Measurements from ENCODE around the gene CCT6B.
"Not testable (repeated sequence)": the region's sequence is repeated elsewhere in the genome, so short reads cannot be mapped to it uniquely, and the experiment has no call there.

The CCT6B gene

GRCh38 chr17:34979153-34979552, 17.9 kb upstream of the CCT6B start:
- Histone ChIP-seq H3K9ac (ENCODE audit: low read depth, low read length) (peak overlapping the region; percentile 93; the same call in 1 of the 2 replicates), H3K4me1 (ENCODE audit: insufficient read depth, low read length) (peaks cover 8% of the 10 kb centered on the region; the same call in 1 of the 2 replicates), H3K36me3 (ENCODE audit: insufficient read depth, low read depth, low read length) (peaks cover 14% of the 10 kb centered on the region), H3K27ac (ENCODE audit: low read length) (no peak overlapping the region), H3K27me3 (ENCODE audit: insufficient read depth, low read length) (no peaks in the 10 kb centered on the region), H3K9me3 (ENCODE audit: insufficient read depth, low read depth, low read length) (no peaks in the 10 kb centered on the region), H3K4me3 (ENCODE audit: low read length) (peak overlapping the region; percentile 82)

GRCh38 chr17:34974794-34975785, 13.8 kb upstream of the CCT6B start:
- Histone ChIP-seq H3K4me1 (ENCODE audit: insufficient read depth, low read length) (peaks cover 3% of the 10 kb centered on the region; the same call in 1 of the 2 replicates), H3K36me3 (ENCODE audit: insufficient read depth, low read depth, low read length) (no peaks in the 10 kb centered on the region), H3K27ac (ENCODE audit: low read length) (no peak overlapping the region), H3K27me3 (ENCODE audit: insufficient read depth, low read length) (no peaks in the 10 kb centered on the region), H3K9ac (ENCODE audit: low read depth, low read length) (no peak overlapping the region), H3K4me3 (ENCODE audit: low read length) (no peak overlapping the region), H3K9me3 (ENCODE audit: insufficient read depth, low read depth, low read length) (no peaks in the 10 kb centered on the region)

GRCh38 chr17:34974179-34974578, 12.9 kb upstream of the CCT6B start:
- Histone ChIP-seq H3K4me3 (ENCODE audit: low read length) (no peak overlapping the region), H3K9me3 (ENCODE audit: insufficient read depth, low read depth, low read length) (no peaks in the 10 kb centered on the region), H3K27me3 (ENCODE audit: insufficient read depth, low read length) (no peaks in the 10 kb centered on the region), H3K4me1 (ENCODE audit: insufficient read depth, low read length) (no peaks in the 10 kb centered on the region; the same call in 1 of the 2 replicates), H3K9ac (ENCODE audit: low read depth, low read length) (no peak overlapping the region), H3K36me3 (ENCODE audit: insufficient read depth, low read depth, low read length) (no peaks in the 10 kb centered on the region), H3K27ac (ENCODE audit: low read length) (no peak overlapping the region)

GRCh38 chr17:34958438-34958837, 2.8 kb downstream of the CCT6B start:
- Histone ChIP-seq H3K4me1 (ENCODE audit: insufficient read depth, low read length) (peaks cover 3% of the 10 kb centered on the region; the same call in 1 of the 2 replicates), H3K9me3 (ENCODE audit: insufficient read depth, low read depth, low read length) (no peaks in the 10 kb centered on the region), H3K4me3 (ENCODE audit: low read length) (no peak overlapping the region), H3K27me3 (ENCODE audit: insufficient read depth, low read length) (peaks cover 38% of the 10 kb centered on the region), H3K36me3 (ENCODE audit: insufficient read depth, low read depth, low read length) (peaks cover 6% of the 10 kb centered on the region; the same call in 1 of the 2 replicates), H3K9ac (ENCODE audit: low read depth, low read length) (no peak overlapping the region), H3K27ac (ENCODE audit: low read length) (no peak overlapping the region)

- not testable (repeated sequence) for H3K4me1 ChIP-seq (ENCODE audit: insufficient read depth, low read length); H3K27ac ChIP-seq (ENCODE audit: low read length); H3K9ac ChIP-seq (ENCODE audit: low read depth, low read length); H3K4me3 ChIP-seq (ENCODE audit: low read length); H3K9me3 ChIP-seq (ENCODE audit: insufficient read depth, low read depth, low read length); H3K36me3 ChIP-seq (ENCODE audit: insufficient read depth, low read depth, low read length); H3K27me3 ChIP-seq (ENCODE audit: insufficient read depth, low read length)
Observed at GRCh38 chr17:34950780-34951179, 10.5 kb downstream of the CCT6B start.

- Histone ChIP-seq H3K9me3 (ENCODE audit: insufficient read depth, low read depth, low read length) (no peaks in the 10 kb centered on the region), H3K27ac (ENCODE audit: low read length) (no peak overlapping the region), H3K4me1 (ENCODE audit: insufficient read depth, low read length) (no peaks in the 10 kb centered on the region), H3K36me3 (ENCODE audit: insufficient read depth, low read depth, low read length) (no peaks in the 10 kb centered on the region), H3K27me3 (ENCODE audit: insufficient read depth, low read length) (no peaks in the 10 kb centered on the region), H3K4me3 (ENCODE audit: low read length) (no peak overlapping the region), H3K9ac (ENCODE audit: low read depth, low read length) (no peak overlapping the region)
Observed at GRCh38 chr17:34930283-34930682, 31.0 kb downstream of the CCT6B start.

- Histone ChIP-seq H3K27me3 (ENCODE audit: insufficient read depth, low read length) (no peaks in the 10 kb centered on the region), H3K9ac (ENCODE audit: low read depth, low read length) (no peak overlapping the region), H3K27ac (ENCODE audit: low read length) (no peak overlapping the region), H3K36me3 (ENCODE audit: insufficient read depth, low read depth, low read length) (no peaks in the 10 kb centered on the region), H3K9me3 (ENCODE audit: insufficient read depth, low read depth, low read length) (no peaks in the 10 kb centered on the region), H3K4me3 (ENCODE audit: low read length) (no peak overlapping the region), H3K4me1 (ENCODE audit: insufficient read depth, low read length) (no peaks in the 10 kb centered on the region)
Observed at GRCh38 chr17:34926661-34927060, 34.6 kb downstream of the CCT6B start.

GRCh38 chr17:34920676-34921075, 40.6 kb downstream of the CCT6B start:
- H3K4me3 ChIP-seq (ENCODE audit: low read length) = no peak overlapping the region
- H3K4me1 ChIP-seq (ENCODE audit: insufficient read depth, low read length) = no peaks in the 10 kb centered on the region
- no peak overlapping the region for H3K27ac ChIP-seq (ENCODE audit: low read length)
- H3K27me3 ChIP-seq (ENCODE audit: insufficient read depth, low read length) = no peaks in the 10 kb centered on the region
- H3K9ac ChIP-seq (ENCODE audit: low read depth, low read length) = no peak overlapping the region
- no peaks in the 10 kb centered on the region for H3K36me3 ChIP-seq (ENCODE audit: insufficient read depth, low read depth, low read length)
- H3K9me3 ChIP-seq (ENCODE audit: insufficient read depth, low read depth, low read length) = no peaks in the 10 kb centered on the region

GRCh38 chr17:34917381-34917780, 43.9 kb downstream of the CCT6B start:
- Histone ChIP-seq H3K27me3 (ENCODE audit: insufficient read depth, low read length) (no peaks in the 10 kb centered on the region), H3K9ac (ENCODE audit: low read depth, low read length) (no peak overlapping the region), H3K27ac (ENCODE audit: low read length) (no peak overlapping the region), H3K36me3 (ENCODE audit: insufficient read depth, low read depth, low read length) (no peaks in the 10 kb centered on the region), H3K4me3 (ENCODE audit: low read length) (no peak overlapping the region), H3K9me3 (ENCODE audit: insufficient read depth, low read depth, low read length) (no peaks in the 10 kb centered on the region), H3K4me1 (ENCODE audit: insufficient read depth, low read length) (no peaks in the 10 kb centered on the region)

GRCh38 chr17:34916120-34916519, 45.1 kb downstream of the CCT6B start:
- H3K27me3 ChIP-seq (ENCODE audit: insufficient read depth, low read length) = no peaks in the 10 kb centered on the region
- H3K27ac ChIP-seq (ENCODE audit: low read length) = no peak overlapping the region
- no peak overlapping the region for H3K9ac ChIP-seq (ENCODE audit: low read depth, low read length)
- H3K36me3 ChIP-seq (ENCODE audit: insufficient read depth, low read depth, low read length) = no peaks in the 10 kb centered on the region
- H3K9me3 ChIP-seq (ENCODE audit: insufficient read depth, low read depth, low read length) = no peaks in the 10 kb centered on the region
- H3K4me1 ChIP-seq (ENCODE audit: insufficient read depth, low read length) = no peaks in the 10 kb centered on the region
- no peak overlapping the region for H3K4me3 ChIP-seq (ENCODE audit: low read length)

GRCh38 chr17:34913001-34913400, 48.3 kb downstream of the CCT6B start:
- H3K4me1 ChIP-seq (ENCODE audit: insufficient read depth, low read length) = no peaks in the 10 kb centered on the region
- H3K27ac ChIP-seq (ENCODE audit: low read length) = no peak overlapping the region

GRCh38 chr17:34909040-34909439, 52.2 kb downstream of the CCT6B start:
- H3K4me1 ChIP-seq (ENCODE audit: insufficient read depth, low read length) = no peaks in the 10 kb centered on the region
- H3K27ac ChIP-seq (ENCODE audit: low read length) = no peak overlapping the region
- no peak overlapping the region for H3K4me3 ChIP-seq (ENCODE audit: low read length)

More at GRCh38 chr17:34913001-34913400, 48.3 kb downstream of the CCT6B start:
- Histone ChIP-seq H3K27me3 (ENCODE audit: insufficient read depth, low read length) (no peaks in the 10 kb centered on the region), H3K9ac (ENCODE audit: low read depth, low read length) (no peak overlapping the region), H3K4me3 (ENCODE audit: low read length) (no peak overlapping the region), H3K36me3 (ENCODE audit: insufficient read depth, low read depth, low read length) (no peaks in the 10 kb centered on the region), H3K9me3 (ENCODE audit: insufficient read depth, low read depth, low read length) (no peaks in the 10 kb centered on the region)

More at GRCh38 chr17:34909040-34909439, 52.2 kb downstream of the CCT6B start:
- Histone ChIP-seq H3K9me3 (ENCODE audit: insufficient read depth, low read depth, low read length) (no peaks in the 10 kb centered on the region), H3K36me3 (ENCODE audit: insufficient read depth, low read depth, low read length) (no peaks in the 10 kb centered on the region), H3K27me3 (ENCODE audit: insufficient read depth, low read length) (no peaks in the 10 kb centered on the region), H3K9ac (ENCODE audit: low read depth, low read length) (no peak overlapping the region)
